ENCODE results near the gene PRICKLE1. TPM values are rescaled to one million over a fixed set of nuclear protein-coding genes. Genes with fewer than 3 reads are reported as not detected.

The PRICKLE1 gene
- total and polyA plus RNA-seq, 9 of the 15 experiments (the other 6 are each of a cell fraction or from before 2014, with no cell fraction given), result 0.22 to 0.85 (median 0.31) TPM

DNA sequence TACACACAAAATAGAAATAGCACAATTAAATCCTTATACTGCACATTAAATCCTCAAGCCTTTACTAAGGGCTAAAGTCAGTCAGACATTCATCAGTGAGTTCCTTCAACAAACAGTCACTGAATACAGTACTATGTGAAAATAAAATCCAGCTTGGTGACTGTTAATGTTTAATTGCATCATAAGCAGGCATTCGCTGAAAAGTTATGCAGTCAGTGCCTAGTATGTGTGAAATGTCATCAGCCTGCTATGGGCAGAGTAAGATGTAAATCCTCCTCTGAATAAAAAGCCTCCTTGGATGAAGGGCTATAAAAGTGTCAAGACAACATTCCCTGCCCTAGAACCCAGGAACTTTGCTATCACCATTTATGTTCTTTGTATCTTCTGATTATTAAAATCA lies 116.4 kb downstream of the PRICKLE1 start:
- no peaks in the 10 kb centered on the region for H3K9me3 ChIP-seq (replicated peaks; ENCODE audit: control insufficient read depth, insufficient read depth, low read depth, low read length)
- in situ Hi-C loops (cut with MboI) (no loop called here), intact Hi-C loops (cut with micrococcal nuclease) (no loop called here)
- WGBS (ENCODE audit: insufficient coverage, low coverage, missing lambda C conversion rate), result 0% methylated on average over 1 of the region's 1 CpG
- peaks cover 0 to 8% of the 10 kb centered on the region in 2 experiments; a peak in 3 of 5 replicates for H3K4me1 ChIP-seq (replicated peaks in 1 of 2; ENCODE audit: control insufficient read depth in 2 of 2, insufficient read depth in 2 of 2, low read length in 2 of 2)
- no peak overlapping the region for H3K27ac ChIP-seq (ENCODE audit: extremely low read depth, low read depth, low read length)
- BruUV-seq (replicated peaks), result no TSS peak
- no peaks in the 10 kb centered on the region for H3K36me3 ChIP-seq (ENCODE audit: control insufficient read depth, insufficient read depth, low read length)
- no peak overlapping the region for H3K9ac ChIP-seq (ENCODE audit: insufficient read depth in 1 of 2, low read depth in 2 of 2, low read length in 2 of 2)
- no peak overlapping the region for H3K4me3 ChIP-seq
- H3K9me1 ChIP-seq (ENCODE audit: control insufficient read depth, insufficient read depth, low read length), result no peaks in the 10 kb centered on the region
- H2AFZ ChIP-seq (ENCODE audit: low read depth, low read length), result 0 out of 2 replicates have a peak overlapping the region, but pooled peaks have one; percentile 28
- H3K4me2 ChIP-seq (ENCODE audit: insufficient read depth, low read length), result no peak overlapping the region
- TF ChIP-seq, protein P1, sequence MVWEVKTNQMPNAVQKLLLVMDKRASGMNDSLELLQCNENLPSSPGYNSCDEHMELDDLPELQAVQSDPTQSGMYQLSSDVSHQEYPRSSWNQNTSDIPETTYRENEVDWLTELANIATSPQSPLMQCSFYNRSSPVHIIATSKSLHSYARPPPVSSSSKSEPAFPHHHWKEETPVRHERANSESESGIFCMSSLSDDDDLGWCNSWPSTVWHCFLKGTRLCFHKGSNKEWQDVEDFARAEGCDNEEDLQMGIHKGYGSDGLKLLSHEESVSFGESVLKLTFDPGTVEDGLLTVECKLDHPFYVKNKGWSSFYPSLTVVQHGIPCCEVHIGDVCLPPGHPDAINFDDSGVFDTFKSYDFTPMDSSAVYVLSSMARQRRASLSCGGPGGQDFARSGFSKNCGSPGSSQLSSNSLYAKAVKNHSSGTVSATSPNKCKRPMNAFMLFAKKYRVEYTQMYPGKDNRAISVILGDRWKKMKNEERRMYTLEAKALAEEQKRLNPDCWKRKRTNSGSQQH (CRISPR knock-in tag; IDR thresholded peaks at IDR 0.05), result no peak
- no peak for TF ChIP-seq RCOR1 (IDR thresholded peaks at IDR 0.05; ENCODE audit: borderline replicate concordance in 1 of 2, low read depth in 2 of 2, low read length in 2 of 2)
- TF ChIP-seq, protein P2, sequence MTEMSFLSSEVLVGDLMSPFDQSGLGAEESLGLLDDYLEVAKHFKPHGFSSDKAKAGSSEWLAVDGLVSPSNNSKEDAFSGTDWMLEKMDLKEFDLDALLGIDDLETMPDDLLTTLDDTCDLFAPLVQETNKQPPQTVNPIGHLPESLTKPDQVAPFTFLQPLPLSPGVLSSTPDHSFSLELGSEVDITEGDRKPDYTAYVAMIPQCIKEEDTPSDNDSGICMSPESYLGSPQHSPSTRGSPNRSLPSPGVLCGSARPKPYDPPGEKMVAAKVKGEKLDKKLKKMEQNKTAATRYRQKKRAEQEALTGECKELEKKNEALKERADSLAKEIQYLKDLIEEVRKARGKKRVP (CRISPR knock-in tag; IDR thresholded peaks at IDR 0.05), result no peak
- TF ChIP-seq, protein P3, sequence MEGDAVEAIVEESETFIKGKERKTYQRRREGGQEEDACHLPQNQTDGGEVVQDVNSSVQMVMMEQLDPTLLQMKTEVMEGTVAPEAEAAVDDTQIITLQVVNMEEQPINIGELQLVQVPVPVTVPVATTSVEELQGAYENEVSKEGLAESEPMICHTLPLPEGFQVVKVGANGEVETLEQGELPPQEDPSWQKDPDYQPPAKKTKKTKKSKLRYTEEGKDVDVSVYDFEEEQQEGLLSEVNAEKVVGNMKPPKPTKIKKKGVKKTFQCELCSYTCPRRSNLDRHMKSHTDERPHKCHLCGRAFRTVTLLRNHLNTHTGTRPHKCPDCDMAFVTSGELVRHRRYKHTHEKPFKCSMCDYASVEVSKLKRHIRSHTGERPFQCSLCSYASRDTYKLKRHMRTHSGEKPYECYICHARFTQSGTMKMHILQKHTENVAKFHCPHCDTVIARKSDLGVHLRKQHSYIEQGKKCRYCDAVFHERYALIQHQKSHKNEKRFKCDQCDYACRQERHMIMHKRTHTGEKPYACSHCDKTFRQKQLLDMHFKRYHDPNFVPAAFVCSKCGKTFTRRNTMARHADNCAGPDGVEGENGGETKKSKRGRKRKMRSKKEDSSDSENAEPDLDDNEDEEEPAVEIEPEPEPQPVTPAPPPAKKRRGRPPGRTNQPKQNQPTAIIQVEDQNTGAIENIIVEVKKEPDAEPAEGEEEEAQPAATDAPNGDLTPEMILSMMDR (IDR thresholded peaks at IDR 0.05 in 2 of 3, conservative IDR thresholded peaks at IDR 0.05 in 1 of 3; ENCODE audit: insufficient read depth in 2 of 3, low read depth in 1 of 3, low read length in 3 of 3), result no peak
- TF ChIP-seq HDAC6 (IDR thresholded peaks at IDR 0.05; ENCODE audit: low read depth, low read length), result no peak
- TF ChIP-seq, protein P4, sequence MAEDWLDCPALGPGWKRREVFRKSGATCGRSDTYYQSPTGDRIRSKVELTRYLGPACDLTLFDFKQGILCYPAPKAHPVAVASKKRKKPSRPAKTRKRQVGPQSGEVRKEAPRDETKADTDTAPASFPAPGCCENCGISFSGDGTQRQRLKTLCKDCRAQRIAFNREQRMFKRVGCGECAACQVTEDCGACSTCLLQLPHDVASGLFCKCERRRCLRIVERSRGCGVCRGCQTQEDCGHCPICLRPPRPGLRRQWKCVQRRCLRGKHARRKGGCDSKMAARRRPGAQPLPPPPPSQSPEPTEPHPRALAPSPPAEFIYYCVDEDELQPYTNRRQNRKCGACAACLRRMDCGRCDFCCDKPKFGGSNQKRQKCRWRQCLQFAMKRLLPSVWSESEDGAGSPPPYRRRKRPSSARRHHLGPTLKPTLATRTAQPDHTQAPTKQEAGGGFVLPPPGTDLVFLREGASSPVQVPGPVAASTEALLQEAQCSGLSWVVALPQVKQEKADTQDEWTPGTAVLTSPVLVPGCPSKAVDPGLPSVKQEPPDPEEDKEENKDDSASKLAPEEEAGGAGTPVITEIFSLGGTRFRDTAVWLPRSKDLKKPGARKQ (CRISPR knock-in tag; IDR thresholded peaks at IDR 0.05), result no peak
- H3K27me3 ChIP-seq (ENCODE audit: control insufficient read depth in 2 of 2, insufficient read depth in 2 of 2, low read length in 2 of 2), result no peaks in the 10 kb centered on the region
- no peak for FAIRE-seq
- no peaks in the 10 kb centered on the region for H3K79me2 ChIP-seq (ENCODE audit: control insufficient read depth, insufficient read depth, low read length)
- H4K20me1 ChIP-seq (replicated peaks; ENCODE audit: control insufficient read depth, insufficient read depth, low read length), result no peaks in the 10 kb centered on the region
- ATAC-seq, result no peak
- ChIA-PET CTCF (ENCODE audit: low intra/inter-chr PET ratio) (no interaction called here), POLR2A (no interaction called here)
- DNase-seq (ENCODE audit: extremely low read depth in 1 of 4, low spot score in 3 of 4), result no peak
